Esophagus (tissue), 2 donors: ENCODE data around the gene TTC28. TPM values are rescaled to one million over a fixed set of nuclear protein-coding genes. Genes with fewer than 3 reads are reported as not detected.
"Not testable (repeated sequence)": the region's sequence is repeated elsewhere in the genome, so short reads cannot be mapped to it uniquely, and the experiment has no call there.

Source experiments
- H3K27ac ChIP-seq, 2 donors: one replicate each; pipeline ENCODE4 v1.5.1; 2013; ENCODE audit warnings: low read depth in 2 of 2, mild to moderate bottlenecking in 2 of 2, inconsistent platforms in 1 of 2, low read length in 1 of 2, moderate library complexity in 1 of 2
- H3K27me3 ChIP-seq, 2 donors: one replicate each; pipeline ENCODE4 v1.6.1; 2013; ENCODE audit warnings: low read length in 2 of 2, control low read depth in 1 of 2, mild to moderate bottlenecking in 1 of 2; ENCODE audit not compliant: insufficient read depth in 2 of 2, control insufficient read depth in 1 of 2
- H3K36me3 ChIP-seq, 2 donors: one replicate each; pipeline ENCODE4 v1.6.1; 2013; ENCODE audit warnings: low read length in 1 of 2; ENCODE audit not compliant: control insufficient read depth in 2 of 2, insufficient read depth in 2 of 2
- H3K4me1 ChIP-seq, 2 donors: one replicate each; pipeline ENCODE4 v1.6.1; 2013; ENCODE audit warnings: low read length in 1 of 2; ENCODE audit not compliant: control insufficient read depth in 2 of 2, insufficient read depth in 2 of 2
- H3K4me3 ChIP-seq, 2 donors: one replicate each; pipeline ENCODE4 v1.5.1; 2013; ENCODE audit warnings: low read length in 2 of 2, mild to moderate bottlenecking in 2 of 2, low read depth in 1 of 2, moderate library complexity in 1 of 2
- H3K9me3 ChIP-seq, 2 donors: one replicate each; pipeline ENCODE4 v1.6.1; 2013; ENCODE audit warnings: mild to moderate bottlenecking in 2 of 2, low read depth in 1 of 2, low read length in 1 of 2, moderate library complexity in 1 of 2; ENCODE audit not compliant: control insufficient read depth in 2 of 2, insufficient read depth in 1 of 2
- WGBS, 2 donors: extraction: QIAGEN DNeasy Blood & Tissue Kit; methylation state at CpG; one replicate each; pipeline ENCODE4 v1.1.7; 2013; 5-methylcytosine and 5-hydroxymethylcytosine counted together
- polyA plus RNA-seq, 2 donors: library from polyadenylated mRNA; stranded (reverse); fragments of 200-250 nt; gene quantifications; one replicate each; pipeline ENCODE4 v1.2.3, GENCODE V29; 2013
- donor health status: healthy with polysubstance abuse.
- donor health status: Bipolar disorder and iron deficiency.

TTC28 gene
- polyA plus RNA-seq, 2 donors, result 1.4 to 2.6 TPM

- H3K27ac ChIP-seq, result no peak overlapping the region
- no peaks in the 10 kb centered on the region for H3K9me3 ChIP-seq
- no peaks in the 10 kb centered on the region for H3K36me3 ChIP-seq
- H3K4me1 ChIP-seq, result no peaks in the 10 kb centered on the region
- 92 to 97% methylated on average over 2 of the region's 2 CpGs for WGBS, 2 donors
- no peaks in the 10 kb centered on the region for H3K27me3 ChIP-seq
- H3K4me3 ChIP-seq, result no peak overlapping the region
These were observed 470.9 kb downstream of the TTC28 start for GRCh38 chr22:28208787-28209186.

GRCh38 chr22:28208036-28208435 is 471.6 kb downstream of the TTC28 start:
- Histone ChIP-seq H3K4me1 (no peaks in the 10 kb centered on the region), H3K36me3 (no peaks in the 10 kb centered on the region), H3K9me3 (no peaks in the 10 kb centered on the region), H3K27me3 (no peaks in the 10 kb centered on the region), H3K4me3 (no peak overlapping the region), H3K27ac (no peak overlapping the region)
- WGBS, 2 donors, result 93 to 95% methylated on average over 2 of the region's 2 CpGs

- Histone ChIP-seq H3K4me1 (no peaks in the 10 kb centered on the region), H3K4me3 (no peak overlapping the region), H3K9me3 (no peaks in the 10 kb centered on the region), H3K36me3 (no peaks in the 10 kb centered on the region), H3K27me3 (no peaks in the 10 kb centered on the region), H3K27ac (no peak overlapping the region)
- 80% methylated on average over 6 of the region's 6 CpGs for WGBS, 2 donors
These were observed 472.2 kb downstream of the TTC28 start for GRCh38 chr22:28207281-28208030.

- H3K9me3 ChIP-seq, result no peaks in the 10 kb centered on the region
- H3K27me3 ChIP-seq, result no peaks in the 10 kb centered on the region
- no peaks in the 10 kb centered on the region for H3K36me3 ChIP-seq
- H3K4me3 ChIP-seq, result no peak overlapping the region
- H3K27ac ChIP-seq, result no peak overlapping the region
- H3K4me1 ChIP-seq, result no peaks in the 10 kb centered on the region
- WGBS, 2 donors, result 96 to 98% methylated on average over 1 of the region's 1 CpG
These were observed 473.7 kb downstream of the TTC28 start for GRCh38 chr22:28205926-28206325.

- 60 to 73% methylated on average over 1 of the region's 1 CpG for WGBS, 2 donors
- Histone ChIP-seq H3K4me1 (no peaks in the 10 kb centered on the region), H3K27ac (no peak overlapping the region), H3K36me3 (no peaks in the 10 kb centered on the region), H3K4me3 (no peak overlapping the region), H3K9me3 (no peaks in the 10 kb centered on the region), H3K27me3 (no peaks in the 10 kb centered on the region)
These were observed 475.3 kb downstream of the TTC28 start for GRCh38 chr22:28204382-28204781.

- Histone ChIP-seq H3K4me1 (no peaks in the 10 kb centered on the region), H3K4me3 (no peak overlapping the region), H3K27me3 (no peaks in the 10 kb centered on the region), H3K36me3 (no peaks in the 10 kb centered on the region), H3K9me3 (no peaks in the 10 kb centered on the region), H3K27ac (no peak overlapping the region)
- 72 to 74% methylated on average over 1 of the region's 1 CpG for WGBS, 2 donors
These were observed 476.4 kb downstream of the TTC28 start for GRCh38 chr22:28203286-28203685.

GRCh38 chr22:28198692-28199091 is 480.9 kb downstream of the TTC28 start:
- 85 to 87% methylated on average over 2 of the region's 2 CpGs for WGBS, 2 donors
- Histone ChIP-seq H3K36me3 (no peaks in the 10 kb centered on the region), H3K9me3 (no peaks in the 10 kb centered on the region), H3K27ac (no peak overlapping the region), H3K4me3 (no peak overlapping the region), H3K4me1 (no peaks in the 10 kb centered on the region), H3K27me3 (no peaks in the 10 kb centered on the region)

GRCh38 chr22:28191571-28191970 is 488.1 kb downstream of the TTC28 start:
- H3K27ac ChIP-seq, H3K27me3 ChIP-seq, H3K9me3 ChIP-seq, H3K36me3 ChIP-seq, H3K4me1 ChIP-seq, H3K4me3 ChIP-seq: not testable (repeated sequence)
- WGBS, 2 donors, result 84 to 85% methylated on average over 8 of the region's 8 CpGs

GRCh38 chr22:28188178-28188879 is 491.3 kb downstream of the TTC28 start:
- 70 to 76% methylated on average over 5 of the region's 5 CpGs for whole genome bisulfite sequencing, 2 donors

GRCh38 chr22:28187612-28188011 is 492.0 kb downstream of the TTC28 start:
- H3K9me3 ChIP-seq, result no peaks in the 10 kb centered on the region
- H3K4me3 ChIP-seq, result no peak overlapping the region
- WGBS, 2 donors, result 85 to 96% methylated on average over 3 of the region's 3 CpGs
- peaks cover 0 to 2% of the 10 kb centered on the region in 2 donors for H3K36me3 ChIP-seq
- H3K4me1 ChIP-seq, result no peaks in the 10 kb centered on the region
- H3K27ac ChIP-seq, result no peak overlapping the region
- H3K27me3 ChIP-seq, result no peaks in the 10 kb centered on the region

More at GRCh38 chr22:28188178-28188879, 491.3 kb downstream of the TTC28 start:
- Histone ChIP-seq H3K4me3 (no peak overlapping the region), H3K36me3 (peaks cover 0 to 2% of the 10 kb centered on the region in 2 donors), H3K27ac (no peak overlapping the region), H3K27me3 (no peaks in the 10 kb centered on the region), H3K9me3 (no peaks in the 10 kb centered on the region), H3K4me1 (no peaks in the 10 kb centered on the region)
